HG03378 (cell line): ENCODE data around the gene GSK3B.
"Not testable (repeated sequence)": the region's sequence is repeated elsewhere in the genome, so short reads cannot be mapped to it uniquely, and the experiment has no call there.

Experiments used
- ATAC-seq: cut with Tn5 transposase; IDR thresholded peaks from one replicate; pipeline ENCODE4 v1.9.1; 2021; ENCODE audit warnings: mild to moderate bottlenecking, moderate library complexity; ENCODE audit not compliant: unreplicated experiment

GSK3B gene

DNA sequence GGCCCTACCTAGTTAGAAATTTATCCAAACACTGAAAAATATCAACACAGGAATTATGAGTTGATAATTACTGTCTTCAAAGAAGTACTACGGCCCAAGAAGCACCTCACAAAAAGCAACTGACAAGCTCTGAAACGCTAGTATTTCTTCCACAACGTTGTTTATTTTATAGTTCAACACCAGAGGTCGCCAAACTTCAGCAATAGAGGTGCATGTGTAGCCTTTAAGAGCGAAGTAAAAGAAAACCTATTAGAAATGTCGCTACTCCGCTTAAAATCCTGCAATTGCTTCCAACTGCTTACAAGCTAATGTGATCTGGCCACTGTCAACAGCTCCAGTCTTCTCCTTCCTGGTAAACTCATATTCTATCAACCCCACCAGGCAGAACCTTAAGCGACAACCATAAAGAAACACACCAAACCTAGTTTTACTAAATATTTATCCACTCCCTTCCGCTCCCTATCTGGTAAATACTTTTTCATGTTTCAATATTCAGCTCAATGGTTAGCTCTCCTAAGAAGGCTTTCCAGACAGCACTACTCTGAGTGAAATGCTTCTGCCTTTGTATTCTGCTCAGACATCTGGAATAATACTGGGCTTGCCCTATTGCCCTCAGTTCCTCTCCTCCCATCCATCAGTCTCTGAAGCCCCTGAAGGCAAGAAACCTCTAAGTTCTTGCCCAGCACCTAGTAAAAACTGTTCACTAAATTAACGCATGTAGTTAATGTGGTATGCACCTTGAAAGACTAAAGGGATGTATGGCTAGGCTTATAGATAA, 202.1 kb downstream of the GSK3B start:
- ATAC-seq = peak; percentile 65

DNA sequence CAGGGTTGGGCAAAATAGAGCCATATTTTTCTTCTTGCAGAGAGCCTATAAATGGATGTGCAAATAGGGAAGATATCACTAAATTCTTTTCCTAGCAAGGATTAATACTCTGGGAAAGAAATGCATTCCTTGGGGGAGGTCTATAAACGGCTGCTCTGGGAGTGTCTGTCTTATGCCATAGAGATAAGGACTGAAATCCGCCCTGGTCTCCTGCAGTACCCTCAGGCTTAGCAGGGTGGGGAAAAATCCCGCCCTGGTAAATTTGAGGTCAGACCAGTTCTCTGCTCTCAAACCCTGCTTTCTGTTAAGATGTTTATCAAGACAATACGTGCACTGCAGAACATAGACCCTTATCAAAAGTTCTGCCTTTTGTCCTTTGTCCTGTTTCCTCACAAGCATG, 205.6 kb downstream of the GSK3B start:
- not testable (repeated sequence) for ATAC-seq

DNA sequence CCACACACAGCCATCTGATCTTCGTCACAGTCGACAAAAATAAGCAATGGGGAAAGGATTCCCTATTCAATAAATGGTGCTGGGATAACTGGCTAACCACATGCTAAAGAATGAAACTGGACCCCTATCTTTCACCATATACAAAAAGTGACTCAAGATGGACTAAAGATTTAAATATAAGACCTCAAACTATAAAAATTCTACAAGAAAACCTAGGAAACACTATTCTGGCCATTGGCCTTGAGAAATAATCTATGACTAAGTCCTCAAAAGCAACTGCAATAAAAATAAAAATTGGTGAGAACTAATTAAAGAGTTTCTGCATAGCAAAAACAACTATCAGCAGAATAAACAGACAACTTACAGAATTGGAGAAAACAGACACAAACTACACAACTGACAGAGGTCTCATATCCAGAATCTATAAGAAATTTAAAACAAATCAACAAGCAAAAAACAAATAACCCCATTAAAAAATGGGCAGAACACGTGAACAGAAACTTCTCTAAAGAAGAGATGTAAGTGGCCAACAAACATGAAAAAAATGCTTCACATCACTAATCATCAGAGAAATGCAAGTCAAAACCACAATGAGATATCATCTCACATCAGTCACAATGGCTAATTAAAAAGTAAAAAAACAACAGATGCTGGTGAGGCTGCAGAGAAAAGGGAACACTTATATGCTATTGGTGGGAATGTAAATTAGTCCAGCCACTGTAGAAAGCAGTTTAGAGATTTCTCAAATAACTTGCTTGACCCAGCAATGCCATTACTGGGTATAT, 208.3 kb downstream of the GSK3B start:
- ATAC-seq = no peak

DNA sequence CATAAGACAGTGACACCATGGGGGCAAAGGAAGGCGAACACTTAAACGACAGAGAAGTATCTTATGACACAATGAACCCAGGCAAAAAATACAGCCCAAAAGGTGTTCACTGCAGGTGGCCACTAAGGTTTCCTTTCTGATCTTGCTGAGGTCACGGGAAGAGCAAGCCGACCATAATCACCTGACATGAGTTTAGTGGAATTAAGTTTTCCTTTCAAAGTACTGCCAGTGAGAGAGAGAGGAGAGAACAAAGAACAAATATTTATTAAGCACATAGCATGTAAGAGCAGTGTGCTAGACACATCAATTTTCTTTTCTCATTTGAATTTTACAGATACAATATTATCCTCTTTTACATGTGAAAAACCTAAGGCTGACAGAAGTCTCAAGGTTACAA, 210.1 kb downstream of the GSK3B start:
- no peak for ATAC-seq

DNA sequence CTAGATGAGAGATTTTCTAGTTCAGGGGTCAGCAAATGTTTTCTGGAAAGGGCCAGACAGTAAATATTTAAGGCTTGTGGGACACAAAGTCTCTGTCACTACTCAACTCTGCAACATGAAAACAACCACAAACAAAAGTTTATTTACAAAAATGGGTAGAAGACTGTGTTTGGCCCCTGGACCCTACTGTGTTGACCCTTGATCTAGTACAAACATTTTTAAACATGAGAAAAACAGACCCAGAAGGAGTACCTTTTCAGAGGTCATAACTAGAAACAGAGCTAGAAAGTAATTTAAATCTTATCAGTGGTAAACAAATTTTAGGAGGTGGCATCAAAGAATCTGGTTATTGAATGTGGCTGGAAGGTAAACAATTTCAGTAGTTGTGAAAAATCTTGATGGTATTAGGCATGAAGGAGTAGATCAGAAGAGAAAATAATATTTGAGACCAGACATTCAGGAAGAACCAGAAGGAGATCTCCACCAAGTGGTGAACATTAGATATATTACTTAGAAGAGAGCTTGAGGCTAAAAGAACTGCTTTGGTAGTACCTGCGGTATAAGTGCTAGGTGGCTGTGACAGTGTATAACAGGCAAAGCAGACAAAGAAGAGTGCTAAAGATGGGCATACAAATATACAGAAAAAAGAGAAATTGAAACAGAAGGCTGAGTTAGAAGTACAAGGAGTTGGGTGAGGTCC, 210.6 kb downstream of the GSK3B start:
- ATAC-seq = no peak

DNA sequence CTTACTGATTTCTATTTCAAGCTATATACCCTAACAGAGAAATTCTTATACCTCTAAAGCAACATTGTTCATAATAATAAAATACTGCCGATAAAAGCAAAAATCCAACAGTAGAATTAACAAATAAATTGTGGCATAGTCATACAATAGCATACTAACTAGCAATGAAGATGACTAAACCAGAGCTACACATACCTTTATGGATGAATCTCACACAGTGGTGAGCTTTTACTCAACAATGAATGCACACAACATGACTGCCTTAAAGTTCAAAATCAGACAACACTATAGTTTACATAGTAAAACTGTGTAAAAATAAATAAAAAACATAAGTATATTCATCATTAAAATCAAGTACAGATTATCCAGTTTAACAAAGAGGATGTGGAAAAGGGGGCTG, 213.3 kb downstream of the GSK3B start:
- ATAC-seq = no peak

DNA sequence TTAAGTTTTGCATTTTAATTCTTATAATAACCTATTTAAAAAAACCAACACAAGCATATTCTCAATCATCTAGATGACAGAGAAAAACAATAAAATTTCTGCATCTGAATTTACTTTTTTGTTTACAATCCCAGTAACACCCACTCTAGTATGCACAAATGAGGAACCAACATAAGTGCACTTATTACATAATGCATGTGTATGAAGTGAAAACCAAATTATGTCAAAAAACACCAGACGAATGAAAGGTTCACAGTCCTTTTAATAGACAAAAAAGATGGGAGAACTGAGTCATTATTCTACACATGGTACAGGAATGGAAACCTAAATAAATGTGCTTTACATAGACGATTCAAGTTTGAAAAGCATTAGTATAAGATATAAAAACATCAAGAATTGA, 220.6 kb downstream of the GSK3B start:
- ATAC-seq = no peak

DNA sequence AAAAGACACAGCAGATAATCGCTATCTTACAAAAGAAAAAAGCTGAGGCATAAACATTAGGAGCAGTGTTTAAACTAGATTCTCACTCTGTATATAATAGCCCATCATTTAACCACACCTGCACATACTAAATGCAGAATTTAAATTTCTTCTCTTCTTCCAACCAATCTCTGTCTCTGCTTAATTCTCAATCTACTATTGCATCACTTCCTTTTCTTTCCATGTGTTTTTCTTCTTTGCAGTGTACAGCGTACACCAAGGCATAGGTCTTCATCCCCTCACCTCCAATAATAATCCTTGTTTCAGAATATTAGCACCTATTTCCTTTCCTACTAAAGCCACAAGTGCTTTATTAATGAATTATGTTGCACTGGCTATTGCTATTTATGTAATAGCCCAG, 221.5 kb downstream of the GSK3B start:
- no peak for ATAC-seq

DNA sequence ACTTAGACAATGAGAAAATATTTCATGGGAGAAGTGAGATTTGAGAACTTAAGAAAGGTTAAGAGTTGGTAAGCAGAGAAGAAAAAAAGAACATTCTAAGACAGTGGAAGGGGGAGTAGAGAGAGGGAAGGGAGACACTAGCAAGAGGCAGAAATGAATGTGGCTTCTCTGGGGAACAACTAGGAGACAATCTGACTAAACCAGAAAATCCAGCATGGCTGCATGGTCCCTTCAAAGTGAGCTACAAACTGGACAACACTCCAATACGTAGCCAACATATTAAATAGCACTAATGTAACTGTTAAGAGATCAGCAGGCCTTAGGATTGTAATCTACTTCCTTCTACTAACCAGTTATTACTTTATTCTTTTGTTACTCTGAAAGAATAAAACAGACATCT, 222.7 kb downstream of the GSK3B start:
- ATAC-seq = no peak

DNA sequence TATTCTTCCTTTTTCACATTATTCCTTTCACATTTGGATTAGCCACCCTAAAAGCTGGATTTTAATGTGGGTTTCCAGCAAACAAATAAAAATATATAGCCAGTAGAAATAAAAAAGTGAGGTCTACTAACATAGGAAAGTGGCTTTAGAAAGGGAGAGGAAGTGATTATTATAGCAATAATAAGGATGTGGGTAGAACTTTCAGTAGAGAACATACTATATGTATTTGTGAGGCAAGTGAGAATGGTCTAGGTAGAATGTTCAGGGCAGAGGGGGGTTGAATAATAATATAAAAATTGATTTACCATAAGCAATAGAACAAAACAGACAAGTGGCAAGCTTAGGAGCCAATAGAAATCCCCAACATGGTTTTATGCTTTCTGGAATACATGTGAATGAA, 223.7 kb downstream of the GSK3B start:
- ATAC-seq = no peak

DNA sequence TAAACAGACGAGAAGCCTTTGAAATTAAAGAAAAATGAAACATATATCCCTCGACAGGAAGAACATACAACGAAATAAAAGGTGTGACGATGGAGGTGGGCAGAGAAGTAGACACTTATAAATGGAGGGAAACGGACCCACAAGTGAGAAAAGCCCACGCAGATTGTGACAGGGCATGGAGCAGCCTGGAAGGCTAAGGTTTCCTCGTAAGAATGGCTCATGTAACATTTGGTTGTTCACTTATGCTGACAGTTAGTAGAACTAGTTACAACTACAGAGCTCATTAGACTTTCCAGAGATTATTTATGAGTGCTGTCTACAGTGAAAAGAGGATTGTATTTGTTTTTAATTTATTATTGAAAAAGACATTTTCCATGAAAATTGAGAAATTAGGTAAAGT, 229.8 kb downstream of the GSK3B start:
- ATAC-seq = no peak

DNA sequence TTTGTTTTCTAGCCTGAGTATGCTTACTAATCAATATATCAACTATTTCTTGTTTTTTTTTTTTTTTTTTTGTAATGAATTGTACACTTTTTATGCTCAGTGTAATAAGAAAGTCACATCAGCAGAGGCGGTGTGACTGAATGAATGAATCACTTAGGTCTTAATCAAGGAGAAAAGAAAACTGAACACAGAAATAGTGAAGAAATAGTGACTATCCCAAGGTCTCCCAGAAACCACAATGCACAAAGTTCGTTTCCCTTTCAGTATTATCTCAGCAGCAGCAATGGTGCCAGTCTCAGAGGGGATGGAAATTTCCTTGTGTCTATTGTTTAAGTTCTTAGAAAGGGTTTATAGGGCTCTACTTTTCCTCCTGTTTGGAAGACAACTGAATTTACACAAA, 231.6 kb downstream of the GSK3B start:
- no peak for ATAC-seq

DNA sequence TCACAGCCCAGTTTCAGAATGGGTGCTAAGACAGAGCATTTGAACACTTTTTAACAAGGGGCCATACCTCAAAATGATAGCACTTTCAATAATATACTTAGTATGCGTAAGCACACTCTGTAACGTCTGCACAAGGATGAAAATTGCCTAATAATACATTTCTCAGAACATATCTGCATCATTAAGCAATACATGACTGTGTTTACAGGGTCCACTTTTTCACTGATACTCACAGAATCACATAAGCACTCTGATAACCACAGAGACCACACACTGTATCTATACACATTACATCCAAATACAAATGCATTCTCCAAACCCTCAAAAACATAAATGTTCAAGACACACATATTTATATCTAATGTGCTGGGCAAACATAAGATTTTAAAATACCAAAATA, 232.6 kb downstream of the GSK3B start:
- ATAC-seq = no peak

DNA sequence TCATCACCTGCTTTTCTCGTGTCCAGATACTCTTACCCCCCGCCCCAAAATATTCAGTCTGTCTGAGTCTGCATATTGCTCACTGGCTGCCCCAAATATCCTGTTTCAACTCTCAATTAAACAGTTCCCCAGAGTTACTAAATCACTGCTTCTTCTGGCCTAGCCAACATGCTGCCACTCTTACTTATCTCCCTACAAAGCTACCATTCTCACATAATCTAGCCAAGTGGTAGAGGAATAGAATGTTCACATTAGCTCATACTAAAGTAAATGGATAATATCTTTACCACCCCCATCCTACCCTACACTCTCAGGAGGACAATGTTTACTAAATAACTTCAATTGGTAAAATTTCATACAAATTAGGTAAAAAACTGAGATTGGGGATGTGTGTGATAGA, 234.5 kb downstream of the GSK3B start:
- no peak for ATAC-seq

DNA sequence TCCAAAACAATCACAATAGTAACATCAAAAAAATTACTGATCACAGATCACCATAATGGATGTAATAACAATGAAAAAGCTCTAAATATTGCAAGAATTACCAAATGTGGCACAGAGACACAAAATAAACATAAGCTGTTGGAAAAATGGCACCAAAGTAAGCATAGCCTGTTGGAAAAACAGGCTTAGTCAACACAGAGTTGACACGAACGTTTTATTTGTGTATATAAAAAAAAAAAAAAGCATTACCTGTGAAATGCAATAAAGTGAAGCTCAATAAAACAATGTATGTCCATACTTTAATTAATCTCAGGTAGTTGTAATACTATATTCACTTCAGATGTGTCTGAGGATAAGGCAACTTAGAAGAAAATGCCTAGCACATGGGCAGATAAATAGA, 235.3 kb downstream of the GSK3B start:
- no peak for ATAC-seq

DNA sequence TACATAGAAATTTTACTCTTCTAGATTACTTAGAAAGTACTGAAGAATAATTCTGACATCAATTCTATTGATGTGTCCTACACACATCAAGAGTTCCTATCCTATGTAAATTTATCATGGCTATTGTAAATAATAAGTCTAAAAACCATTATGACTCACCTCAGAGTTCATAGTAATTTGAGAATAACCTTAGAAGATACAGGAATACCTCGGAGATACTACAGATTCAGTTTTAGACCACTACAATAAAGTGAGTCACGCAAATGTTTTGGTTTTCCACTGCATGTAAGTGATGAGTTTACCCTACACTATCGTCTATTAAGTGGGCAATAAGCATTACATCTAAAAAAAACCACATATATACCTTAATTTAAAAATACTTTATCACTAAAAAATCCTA, 237.6 kb downstream of the GSK3B start:
- no peak for ATAC-seq

DNA sequence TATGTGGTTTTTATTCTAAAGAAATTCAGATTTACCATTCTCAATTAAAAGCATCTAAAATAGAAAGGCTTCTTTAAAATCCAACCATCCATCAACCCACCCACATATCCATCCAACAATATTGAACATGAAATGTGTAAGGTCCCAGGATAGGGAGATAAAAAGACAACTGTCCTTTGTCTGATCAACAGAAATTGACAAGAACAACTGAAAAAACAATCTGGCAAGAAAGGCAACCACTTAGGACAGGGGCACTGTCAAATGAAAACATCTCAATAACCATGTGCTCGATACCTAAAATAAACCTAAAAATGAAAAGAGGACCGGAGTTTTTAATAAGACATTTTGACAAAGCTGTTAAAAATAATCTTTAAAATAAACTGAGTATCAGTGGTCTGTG, 245.1 kb downstream of the GSK3B start:
- ATAC-seq = no peak

DNA sequence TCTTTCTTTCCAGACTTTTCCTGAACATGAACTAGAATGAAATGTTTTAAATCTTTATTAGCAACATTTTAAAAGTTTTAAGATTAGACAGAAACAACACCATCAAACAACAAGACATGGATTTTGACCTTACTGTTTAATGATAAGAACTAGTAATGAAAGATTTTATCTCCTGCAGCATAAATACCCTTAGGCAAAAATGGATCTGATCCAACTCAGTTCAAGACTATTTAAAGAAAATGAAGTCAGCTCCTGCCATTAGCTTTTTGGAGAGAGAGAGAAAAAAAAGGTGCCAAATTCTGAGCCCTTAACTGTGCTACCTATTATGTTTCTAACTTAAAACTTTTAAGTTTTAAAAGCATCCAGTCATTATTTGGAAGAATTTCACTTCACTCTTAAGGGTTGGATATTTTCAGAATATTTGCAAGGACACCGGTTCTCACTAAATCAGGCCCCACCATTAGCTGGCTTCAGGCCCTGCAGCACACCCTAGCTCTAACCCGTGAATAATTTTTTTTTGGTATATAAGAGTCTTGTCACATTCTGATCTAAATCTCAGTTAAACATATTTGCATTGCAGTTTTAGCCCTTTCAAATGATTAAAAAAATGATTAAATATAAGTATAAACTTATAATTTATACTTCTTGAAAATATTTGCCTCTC, 252.3 kb downstream of the GSK3B start:
- ATAC-seq = no peak

DNA sequence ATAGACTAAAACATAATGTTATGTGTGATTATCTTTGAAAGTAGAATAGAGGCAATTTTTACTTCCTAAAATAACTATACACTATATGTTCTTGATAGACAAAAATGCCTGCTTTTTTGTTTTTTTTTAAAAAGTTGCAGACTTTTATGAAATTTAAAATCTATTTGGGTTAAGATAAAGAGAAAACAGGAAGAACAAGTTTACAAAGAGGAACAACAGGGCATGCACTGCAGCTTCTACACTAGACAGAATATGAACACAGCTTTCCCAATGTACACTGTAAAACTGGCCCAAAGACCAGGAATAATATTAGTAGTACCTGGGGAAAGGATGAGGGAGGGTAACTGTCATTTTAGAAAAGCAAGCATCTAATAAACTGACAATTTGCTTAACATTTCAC, 258.7 kb downstream of the GSK3B start:
- ATAC-seq = no peak

DNA sequence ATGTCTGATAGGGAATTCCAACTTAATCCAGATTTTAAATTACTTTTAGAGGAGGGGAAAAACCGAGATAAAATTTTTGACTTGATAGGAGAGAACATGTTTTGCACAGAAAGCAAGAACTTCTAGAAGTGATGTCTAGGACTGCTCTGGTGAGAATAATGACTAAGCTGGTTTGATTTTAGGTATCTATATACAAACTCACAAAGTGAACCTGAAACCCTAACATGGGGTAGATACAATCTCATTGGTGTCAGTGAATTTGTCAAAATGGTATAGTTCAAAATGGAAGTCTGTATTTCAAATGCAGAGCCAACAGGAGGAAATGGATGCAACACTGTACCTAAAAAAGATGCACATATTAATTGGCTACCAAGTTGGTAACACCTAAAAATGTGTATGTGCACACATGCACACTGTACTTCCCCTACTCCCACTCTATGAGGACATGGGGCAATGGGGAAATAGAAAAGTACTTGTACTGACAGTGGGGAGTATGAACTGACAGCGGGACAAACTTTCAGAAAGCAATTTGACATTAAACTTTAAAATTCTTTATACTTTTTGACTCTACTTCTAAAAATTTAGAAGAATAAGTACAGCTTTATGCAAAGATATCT, 259.4 kb downstream of the GSK3B start:
- ATAC-seq = no peak

DNA sequence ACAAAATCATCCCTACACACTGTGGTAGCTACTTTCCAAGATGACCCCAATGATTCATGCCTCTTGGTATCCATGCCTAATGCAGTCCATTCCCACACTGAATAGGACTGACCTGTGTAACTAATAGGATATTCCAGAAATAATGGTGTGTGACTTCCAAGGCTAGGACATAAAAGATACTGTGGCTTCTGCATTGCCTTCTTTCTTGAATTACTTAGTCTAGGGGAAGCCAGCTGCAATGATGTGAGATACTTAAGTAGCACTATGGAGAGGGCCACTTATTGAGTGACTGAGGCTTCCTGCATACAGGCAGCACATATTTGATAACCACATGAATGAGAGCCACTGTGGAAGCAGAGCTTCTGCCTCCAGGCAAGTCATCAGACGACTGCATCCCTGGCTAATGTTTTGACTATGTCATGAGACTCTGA, 262.3 kb downstream of the GSK3B start:
- ATAC-seq = no peak
